LNCAP (cell line): ENCODE results near the gene PGGHG.

ENCODE experiments used
- CTCF ChIP-seq: fragments of 450-650 bp; IDR thresholded peaks from 2 replicates; pipeline ENCODE4 v1.5.1; 2017; ENCODE audit warnings: mild to moderate bottlenecking

PGGHG gene

GRCh38 chr11:279966-280705, 8.8 kb upstream of the PGGHG start:
- 0 out of 2 replicates have a peak, but pooled peaks have one; percentile 22 for TF ChIP-seq CTCF

GRCh38 chr11:280706-281485, 8.0 kb upstream of the PGGHG start:
- TF ChIP-seq CTCF: no peak

- no peak for TF ChIP-seq CTCF
These were observed 7.3 kb upstream of the PGGHG start for GRCh38 chr11:281486-282161.

- TF ChIP-seq CTCF: no peak
These were observed 6.8 kb upstream of the PGGHG start for GRCh38 chr11:282171-282570.

GRCh38 chr11:282630-283360, 6.1 kb upstream of the PGGHG start:
- no peak for TF ChIP-seq CTCF

GRCh38 chr11:283405-284104, 5.4 kb upstream of the PGGHG start:
- no peak for TF ChIP-seq CTCF
